Smooth muscle cell (in vitro differentiated cells): ENCODE results near the gene KRTAP12-4. TPM values are rescaled to one million over a fixed set of nuclear protein-coding genes. Genes with fewer than 3 reads are reported as not detected.
"Not testable (repeated sequence)": the region's sequence is repeated elsewhere in the genome, so short reads cannot be mapped to it uniquely, and the experiment has no call there.

ENCODE experiments used
- DNase-seq: peaks from one replicate; lab custom pipeline; 2025; ENCODE audit not compliant: unreplicated experiment; lab: John Stamatoyannopoulos, UW
- H2AFZ ChIP-seq: fragments of 200-600 bp; sonication (generic); 2 replicates; pipeline ENCODE4 v1.6.0; 2016; ENCODE audit warnings: antibody characterized with exemption, low read depth, mild to moderate bottlenecking
- H3F3A ChIP-seq: fragments of 200-600 bp; sonication (generic); 2 replicates; pipeline ENCODE4 v1.6.0; 2017; ENCODE audit warnings: antibody characterized with exemption, low read depth
- H3K27ac ChIP-seq: fragments of 200-600 bp; sonication (generic); 2 replicates; pipeline ENCODE4 v1.5.1; 2016; ENCODE audit warnings: low read depth, mild to moderate bottlenecking
- H3K27me3 ChIP-seq: fragments of 200-600 bp; sonication (generic); 2 replicates; pipeline ENCODE4 v1.6.1; 2016; ENCODE audit warnings: low read depth, mild to moderate bottlenecking
- H3K36me3 ChIP-seq: fragments of 200-600 bp; sonication (generic); 2 replicates; pipeline ENCODE4 v1.5.1; 2016; ENCODE audit warnings: low read depth
- H3K4me1 ChIP-seq: fragments of 200-600 bp; sonication (generic); 2 replicates; pipeline ENCODE4 v1.5.1; 2016; ENCODE audit warnings: low read depth
- H3K4me2 ChIP-seq: fragments of 200-600 bp; sonication (generic); 2 replicates; pipeline ENCODE4 v1.6.0; 2016; ENCODE audit warnings: mild to moderate bottlenecking
- H3K4me3 ChIP-seq: fragments of 200-600 bp; sonication (generic); 2 replicates; pipeline ENCODE4 v1.5.1; 2016; ENCODE audit warnings: mild to moderate bottlenecking
- H3K79me2 ChIP-seq: fragments of 200-600 bp; sonication (generic); 2 replicates; pipeline ENCODE4 v1.6.0; 2016; ENCODE audit warnings: low read depth, mild to moderate bottlenecking
- H3K9ac ChIP-seq: fragments of 200-600 bp; sonication (generic); 2 replicates; pipeline ENCODE4 v1.6.0; 2016; ENCODE audit warnings: low read depth
- H3K9me3 ChIP-seq: fragments of 200-600 bp; sonication (generic); replicated peaks from 2 replicates; pipeline ENCODE4 v1.5.1; 2016; ENCODE audit warnings: low read depth
- H4K20me1 ChIP-seq: fragments of 200-600 bp; sonication (generic); 2 replicates; pipeline ENCODE4 v1.6.0; 2016; ENCODE audit warnings: low read depth
- WGBS: methylation state at CpG from one replicate; pipeline ENCODE4 v1.1.7; 2016; ENCODE audit warnings: low lambda C conversion rate; 5-methylcytosine and 5-hydroxymethylcytosine counted together
- polyA plus RNA-seq: library from polyadenylated mRNA; unstranded; fragments of >200 nt; fragmentation: Nextera tagmentation; extraction: Ambion mirVana; gene quantifications from 2 replicates; pipeline ENCODE4 v1.2.1, GENCODE V29; 2016
- total RNA-seq: library from RNA; depleted of rRNA; stranded (reverse); fragments of >200 nt; gene quantifications from 2 replicates; pipeline ENCODE4 v1.2.3, GENCODE V29; 2014
- TF ChIP-seq, protein P1 (sequence below): fragments of 200-600 bp; sonication (generic); IDR thresholded peaks from 2 replicates; pipeline ENCODE4 v1.5.1; 2017; ENCODE audit warnings: borderline replicate concordance, mild to moderate bottlenecking, antibody characterized with exemption; ENCODE audit not compliant: insufficient read depth, poor library complexity, severe bottlenecking

KRTAP12-4 gene
- total and polyA plus RNA-seq, 2 experiments from 2014 or later, result not detected

DNA sequence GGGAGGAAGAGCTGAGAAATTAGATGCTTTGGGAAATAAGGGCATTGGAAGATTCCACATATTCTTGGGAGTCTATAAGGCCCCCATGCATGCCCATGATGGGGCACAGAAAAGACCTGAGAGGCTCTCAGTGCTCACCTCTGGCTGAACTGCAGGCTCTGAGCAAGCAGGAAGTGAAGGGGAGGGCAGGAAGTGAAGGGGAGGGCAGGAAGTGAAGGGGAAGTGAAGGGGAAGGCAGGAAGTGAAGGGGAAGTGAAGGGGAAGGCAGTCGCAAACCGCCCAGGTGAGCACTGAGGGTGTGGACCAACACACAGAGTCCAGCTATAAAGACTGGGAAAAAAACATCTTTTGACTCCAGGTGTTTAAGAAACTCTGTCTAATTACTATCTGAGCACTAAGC is 24.0 kb downstream of the KRTAP12-4 start:
- H3K4me1 ChIP-seq, result no peaks in the 10 kb centered on the region
- no peaks in the 10 kb centered on the region for H3F3A ChIP-seq
- TF ChIP-seq, protein P1, sequence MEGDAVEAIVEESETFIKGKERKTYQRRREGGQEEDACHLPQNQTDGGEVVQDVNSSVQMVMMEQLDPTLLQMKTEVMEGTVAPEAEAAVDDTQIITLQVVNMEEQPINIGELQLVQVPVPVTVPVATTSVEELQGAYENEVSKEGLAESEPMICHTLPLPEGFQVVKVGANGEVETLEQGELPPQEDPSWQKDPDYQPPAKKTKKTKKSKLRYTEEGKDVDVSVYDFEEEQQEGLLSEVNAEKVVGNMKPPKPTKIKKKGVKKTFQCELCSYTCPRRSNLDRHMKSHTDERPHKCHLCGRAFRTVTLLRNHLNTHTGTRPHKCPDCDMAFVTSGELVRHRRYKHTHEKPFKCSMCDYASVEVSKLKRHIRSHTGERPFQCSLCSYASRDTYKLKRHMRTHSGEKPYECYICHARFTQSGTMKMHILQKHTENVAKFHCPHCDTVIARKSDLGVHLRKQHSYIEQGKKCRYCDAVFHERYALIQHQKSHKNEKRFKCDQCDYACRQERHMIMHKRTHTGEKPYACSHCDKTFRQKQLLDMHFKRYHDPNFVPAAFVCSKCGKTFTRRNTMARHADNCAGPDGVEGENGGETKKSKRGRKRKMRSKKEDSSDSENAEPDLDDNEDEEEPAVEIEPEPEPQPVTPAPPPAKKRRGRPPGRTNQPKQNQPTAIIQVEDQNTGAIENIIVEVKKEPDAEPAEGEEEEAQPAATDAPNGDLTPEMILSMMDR, result no peak
- H3K4me3 ChIP-seq, result no peak overlapping the region
- WGBS, result 60% methylated on average over 1 of the region's 2 CpGs
- H3K9me3 ChIP-seq, result no peaks in the 10 kb centered on the region
- no peak overlapping the region for H3K4me2 ChIP-seq
- no peaks in the 10 kb centered on the region for H3K79me2 ChIP-seq
- H3K9ac ChIP-seq, result no peak overlapping the region
- no peak overlapping the region for H3K27ac ChIP-seq
- no peak for DNase-seq
- H3K27me3 ChIP-seq, result no peaks in the 10 kb centered on the region
- no peaks in the 10 kb centered on the region for H3K36me3 ChIP-seq
- H2AFZ ChIP-seq, result no peak overlapping the region
- no peaks in the 10 kb centered on the region for H4K20me1 ChIP-seq

DNA sequence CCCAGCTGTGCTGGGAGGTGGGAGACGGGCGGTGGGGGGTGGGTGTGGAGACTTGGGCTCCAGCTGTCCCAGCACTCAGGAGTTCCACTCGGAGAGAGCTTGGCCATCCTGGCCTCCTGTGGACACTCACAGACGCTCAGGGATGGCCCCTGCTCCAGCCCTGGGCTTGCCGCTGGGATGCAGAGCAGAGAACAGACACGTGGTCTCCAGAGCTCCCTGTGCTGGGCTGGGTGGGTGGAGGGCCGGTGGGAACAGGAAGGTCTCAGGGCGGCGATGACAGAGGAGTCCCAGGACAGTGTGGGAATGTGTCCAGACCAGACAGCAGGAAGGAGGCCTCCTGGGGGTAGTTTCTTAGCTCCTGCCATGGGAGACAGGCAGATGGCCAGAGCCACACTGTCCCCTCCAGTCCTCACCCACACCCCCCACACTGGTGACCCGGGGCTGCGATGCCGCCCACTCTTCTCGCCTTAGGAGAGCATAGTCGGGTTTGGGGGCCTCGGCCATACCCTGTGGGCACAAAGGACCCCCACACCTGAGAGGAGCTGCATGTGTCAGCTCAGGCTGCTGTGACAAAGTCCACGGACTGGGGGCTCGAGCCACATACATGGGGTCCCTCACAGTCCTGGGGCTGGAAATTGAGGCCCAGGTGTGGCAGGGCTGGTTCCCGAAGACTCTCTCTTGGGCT is 25.6 kb downstream of the KRTAP12-4 start:
- TF ChIP-seq, protein P1, result no peak
- Histone ChIP-seq H3K27me3 (no peaks in the 10 kb centered on the region), H2AFZ (no peak overlapping the region), H3K36me3 (no peaks in the 10 kb centered on the region), H4K20me1 (no peaks in the 10 kb centered on the region), H3K4me2 (no peak overlapping the region), H3F3A (no peaks in the 10 kb centered on the region), H3K79me2 (no peaks in the 10 kb centered on the region), H3K9me3 (no peaks in the 10 kb centered on the region), H3K27ac (no peak overlapping the region), H3K4me3 (no peak overlapping the region), H3K4me1 (no peaks in the 10 kb centered on the region), H3K9ac (no peak overlapping the region)
- no peak for DNase-seq
- WGBS, result 74% methylated on average over 15 of the region's 18 CpGs

DNA sequence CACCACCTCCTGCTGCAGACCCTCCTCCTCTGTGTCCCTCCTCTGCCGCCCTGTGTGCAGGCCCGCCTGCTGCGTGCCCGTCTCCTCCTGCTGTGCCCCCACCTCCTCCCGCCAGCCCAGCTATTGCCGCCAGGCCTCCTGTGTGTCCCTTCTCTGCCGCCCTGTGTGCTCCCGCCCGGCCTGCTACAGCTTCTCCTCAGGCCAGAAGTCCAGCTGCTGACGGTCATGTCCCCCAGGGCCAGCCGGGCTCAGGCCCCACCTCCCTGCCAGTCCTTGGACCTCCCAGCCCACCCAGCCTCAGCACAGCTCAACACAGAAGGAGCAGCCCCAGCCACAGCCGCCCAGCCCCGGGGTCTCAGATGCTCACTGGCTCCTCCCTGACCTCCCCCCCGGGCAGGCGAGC is 26.6 kb downstream of the KRTAP12-4 start:
- not testable (repeated sequence) for H3K79me2 ChIP-seq, H3K27me3 ChIP-seq, H3K36me3 ChIP-seq, H3K4me3 ChIP-seq, H3K4me2 ChIP-seq, H3K4me1 ChIP-seq, H2AFZ ChIP-seq, H3F3A ChIP-seq, H3K27ac ChIP-seq, H4K20me1 ChIP-seq, DNase-seq, H3K9ac ChIP-seq, H3K9me3 ChIP-seq
- 78% methylated on average over 8 of the region's 15 CpGs for WGBS

DNA sequence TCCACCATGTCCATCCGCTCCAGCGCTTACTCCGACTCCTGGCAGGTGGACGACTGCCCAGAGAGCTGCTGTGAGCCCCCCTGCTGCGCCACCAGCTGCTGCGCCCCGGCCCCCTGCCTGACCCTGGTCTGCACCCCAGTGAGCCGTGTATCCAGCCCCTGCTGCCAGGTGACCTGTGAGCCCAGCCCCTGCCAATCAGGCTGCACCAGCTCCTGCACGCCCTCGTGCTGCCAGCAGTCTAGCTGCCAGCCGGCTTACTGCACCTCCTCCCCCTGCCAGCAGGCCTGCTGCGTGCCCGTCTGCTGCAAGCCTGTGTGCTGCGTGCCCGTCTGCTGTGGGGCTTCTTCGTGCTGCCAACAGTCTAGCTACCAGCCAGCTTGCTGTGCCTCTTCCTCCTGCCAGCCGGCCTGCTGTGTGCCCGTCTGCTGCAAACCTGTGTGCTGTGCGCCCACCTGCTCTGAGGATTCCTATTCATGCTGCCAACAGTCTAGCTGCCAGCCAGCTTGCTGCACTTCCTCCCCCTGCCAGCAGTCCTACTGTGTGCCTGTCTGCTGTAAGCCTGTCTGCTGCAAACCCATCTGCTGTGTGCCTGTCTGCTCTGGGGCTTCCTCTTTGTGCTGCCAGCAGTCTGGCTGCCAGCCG is 27.2 kb downstream of the KRTAP12-4 start:
- H4K20me1 ChIP-seq, DNase-seq, H3K4me3 ChIP-seq, H3K4me1 ChIP-seq, H3K36me3 ChIP-seq, H2AFZ ChIP-seq, H3K27ac ChIP-seq, H3F3A ChIP-seq, H3K9me3 ChIP-seq, H3K79me2 ChIP-seq, H3K9ac ChIP-seq, H3K4me2 ChIP-seq, H3K27me3 ChIP-seq: not testable (repeated sequence)
- WGBS, result 91% methylated on average over 15 of the region's 20 CpGs
